GM12872 (cell line): ENCODE measurements around the gene GLG1.

Experiments used
- CTCF ChIP-seq: IDR thresholded peaks from 3 replicates; pipeline ENCODE4 v1.5.1; 2011; ENCODE audit warnings: low read depth, mild to moderate bottlenecking, low read length, moderate library complexity; ENCODE audit not compliant: insufficient read depth

The GLG1 gene

GRCh38 chr16:74607310-74607961 lies 522 bp upstream of the GLG1 start:
- no peak for TF ChIP-seq CTCF

DNA sequence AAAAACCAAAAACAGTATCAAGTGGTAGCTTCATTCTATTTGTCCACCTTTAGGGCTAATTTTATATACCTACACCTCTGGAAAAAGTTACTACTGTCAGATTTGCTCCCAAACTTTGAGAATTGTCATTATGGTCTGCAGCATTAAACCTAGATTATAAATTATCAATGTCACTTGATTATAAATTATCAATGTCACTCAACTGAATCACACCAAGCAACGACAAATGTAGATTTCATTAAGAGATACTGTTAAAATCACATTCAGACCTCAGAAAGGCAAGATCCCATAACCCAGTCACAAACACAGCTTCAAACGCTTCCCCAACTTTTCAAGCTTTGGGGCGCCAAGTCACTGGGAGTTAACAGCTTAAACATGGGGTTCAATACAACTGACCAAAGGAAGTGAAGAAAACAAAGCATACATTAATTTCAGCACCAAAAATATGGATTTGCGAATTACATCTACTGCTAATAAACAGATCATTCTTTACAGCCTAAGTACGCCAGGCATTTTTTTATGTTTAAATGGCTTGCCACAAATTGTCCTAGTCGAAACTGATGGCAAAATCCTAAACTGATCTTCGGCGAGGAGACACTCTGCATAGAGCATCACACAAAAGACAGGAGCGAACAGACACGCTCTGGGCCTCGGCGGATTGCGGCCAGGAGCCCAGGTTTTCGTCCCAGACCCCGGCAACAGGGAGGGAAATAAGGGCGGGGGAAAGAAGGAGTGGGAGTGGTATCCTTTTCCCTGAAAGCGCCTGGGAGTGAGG lies 981 bp downstream of the GLG1 start:
- no peak for TF ChIP-seq CTCF

- TF ChIP-seq CTCF, result no peak
These were observed 1.6 kb downstream of the GLG1 start for GRCh38 chr16:74605332-74605731.

DNA sequence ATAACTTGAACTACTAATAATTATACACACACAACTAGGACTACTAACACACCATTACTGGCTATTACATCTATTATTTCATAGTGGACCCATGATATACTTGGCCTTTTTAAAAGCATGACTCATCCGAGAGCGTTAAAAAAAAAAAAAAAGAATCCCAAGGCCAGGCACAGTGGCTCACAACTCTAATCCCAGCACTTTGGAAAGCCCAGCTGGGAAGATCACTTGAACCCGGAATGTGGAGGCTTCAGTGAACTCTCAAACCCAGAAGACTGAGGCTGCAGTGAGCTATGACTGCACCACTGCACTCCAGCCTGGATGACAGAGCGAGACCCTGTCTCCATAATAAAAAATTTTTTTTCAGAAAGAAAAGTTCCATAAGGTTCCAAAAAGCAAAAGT lies 3.1 kb downstream of the GLG1 start:
- no peak for TF ChIP-seq CTCF

GRCh38 chr16:74601126-74601871 lies 5.6 kb downstream of the GLG1 start:
- TF ChIP-seq CTCF, result no peak

- TF ChIP-seq CTCF, result no peak
These were observed 10.3 kb downstream of the GLG1 start for GRCh38 chr16:74596586-74596985.

- TF ChIP-seq CTCF, result no peak
These were observed 14.1 kb downstream of the GLG1 start for GRCh38 chr16:74592847-74593246.
